NCI-H146 treated with DMSO at 0.1 percent for 48 hours (cell line): ENCODE data around the gene PDC.
A peak's percentile ranks its signal among the peaks of the same experiment; 100 is the strongest.
"Not testable (repeated sequence)": the region's sequence is repeated elsewhere in the genome, so short reads cannot be mapped to it uniquely, and the experiment has no call there.

ENCODE experiments used
- DNase-seq: peaks from one replicate; lab custom pipeline; 2025; ENCODE audit not compliant: unreplicated experiment; lab: John Stamatoyannopoulos, UW

PDC gene

GRCh38 chr1:186404454-186405051 is 56.4 kb downstream of the PDC start:
- DNase-seq = peak; percentile 5

GRCh38 chr1:186403632-186404031 is 57.3 kb downstream of the PDC start:
- no peak for DNase-seq

GRCh38 chr1:186401446-186401845 is 59.5 kb downstream of the PDC start:
- not testable (repeated sequence) for DNase-seq
